Uterine smooth muscle cell (primary cell): ENCODE results near the gene PSMA6. TPM values are rescaled to one million over a fixed set of nuclear protein-coding genes. Genes with fewer than 3 reads are reported as not detected.

ENCODE experiments used
- total RNA-seq: library from RNA; depleted of rRNA; stranded (reverse); fragments of >200 nt; gene quantifications from 2 replicates; pipeline ENCODE4 v1.2.3, GENCODE V29; 2014

Gene PSMA6
- total RNA-seq = 202 and 348 TPM in 2 replicates

GRCh38 chr14:35292051-35292769 lies at the start of gene PSMA6:
TSS of gene PSMA6 (plus strand) at chr14:35292382. CDS start at chr14:35292477, 95 bp downstream.

Other genes with a start within 250 kb of the PSMA6 start
- 48.4 and 55.0 TPM in 2 replicates for gene FAM177A1, start 246.1 kb upstream of the PSMA6 start, total RNA-seq
- gene PPP2R3C, start 170.4 kb upstream of the PSMA6 start, total RNA-seq = 29.4 and 33.0 TPM in 2 replicates
- 24.9 and 27.7 TPM in 2 replicates for gene PRORP, start 169.8 kb upstream of the PSMA6 start, total RNA-seq
- gene NFKBIA, start 112.4 kb downstream of the PSMA6 start, total RNA-seq = 68.6 and 75.8 TPM in 2 replicates
- not detected in 2 replicates for gene INSM2, start 241.8 kb downstream of the PSMA6 start, total RNA-seq